ENCODE results near the gene DAP3. TPM values are rescaled to one million over a fixed set of nuclear protein-coding genes. Genes with fewer than 3 reads are reported as not detected.

The DAP3 gene
- total and polyA plus RNA-seq, 9 of the 15 experiments (the other 6 are each of a cell fraction or from before 2014, with no cell fraction given) = 155 to 484 (median 298) TPM

- Histone ChIP-seq H3K9me1 (ENCODE audit: control insufficient read depth, insufficient read depth, low read length) (no peaks in the 10 kb centered on the region), H3K27me3 (ENCODE audit: control insufficient read depth in 2 of 2, insufficient read depth in 2 of 2, low read length in 2 of 2) (no peaks in the 10 kb centered on the region), H3K4me1 (replicated peaks in 1 of 2; ENCODE audit: control insufficient read depth in 2 of 2, insufficient read depth in 2 of 2, low read length in 2 of 2) (peaks cover 18 to 37% of the 10 kb centered on the region in 2 experiments; a peak in 4 of 5 replicates), H4K20me1 (replicated peaks; ENCODE audit: control insufficient read depth, insufficient read depth, low read length) (no peaks in the 10 kb centered on the region), H3K9ac (ENCODE audit: insufficient read depth in 1 of 2, low read depth in 2 of 2, low read length in 2 of 2) (no peak overlapping the region), H3K9me3 (replicated peaks; ENCODE audit: control insufficient read depth, insufficient read depth, low read depth, low read length) (peaks cover 24% of the 10 kb centered on the region), H3K4me2 (ENCODE audit: insufficient read depth, low read length) (no peak overlapping the region), H3K27ac (ENCODE audit: extremely low read depth, low read depth, low read length) (no peak overlapping the region), H3K79me2 (ENCODE audit: control insufficient read depth, insufficient read depth, low read length) (peaks cover 97% of the 10 kb centered on the region), H2AFZ (ENCODE audit: low read depth, low read length) (no peak overlapping the region), H3K36me3 (ENCODE audit: control insufficient read depth, insufficient read depth, low read length) (peaks cover 61% of the 10 kb centered on the region), H3K4me3 (no peak overlapping the region)
- WGBS (ENCODE audit: insufficient coverage, low coverage, missing lambda C conversion rate) = 100% methylated on average over 3 of the region's 3 CpGs
- no TSS peak for BruUV-seq (replicated peaks)
- FAIRE-seq = no peak
- in situ Hi-C loops (cut with MboI) (no loop called here), intact Hi-C loops (cut with micrococcal nuclease) (no loop called here)
- no peak for DNase-seq (ENCODE audit: extremely low read depth in 1 of 4, low spot score in 3 of 4)
- CTCF ChIA-PET (ENCODE audit: low intra/inter-chr PET ratio) = no interaction called here
- ATAC-seq = no peak
- POLR2A ChIA-PET = interaction anchor here (0.6 kb wide), 1 partner anchor 632 kb away, joined by 4 read pairs; the partner anchor contains the start of gene EFNA4
- no peak for TF ChIP-seq ZNF76 (CRISPR knock-in tag; IDR thresholded peaks at IDR 0.05; ENCODE audit: borderline replicate concordance)
- TF ChIP-seq CHD4 (IDR thresholded peaks at IDR 0.05; ENCODE audit: insufficient read depth, insufficient replicate concordance, low read depth, low read length, poor library complexity, severe bottlenecking) = no peak
- no peak for TF ChIP-seq PATZ1 (CRISPR knock-in tag; IDR thresholded peaks at IDR 0.05; ENCODE audit: borderline replicate concordance)
- no peak for TF ChIP-seq ATF3 (IDR thresholded peaks at IDR 0.05)
- no peak for TF ChIP-seq ATF3 (CRISPR knock-in tag; conservative IDR thresholded peaks at IDR 0.05)
- no peak for TF ChIP-seq ZKSCAN1 (IDR thresholded peaks at IDR 0.05; ENCODE audit: low read depth, low read length)
- TF ChIP-seq PTBP1 (IDR thresholded peaks at IDR 0.05; ENCODE audit: low read depth, low read length) = no peak
- no peak for TF ChIP-seq CHD1 (IDR thresholded peaks at IDR 0.05; ENCODE audit: low read length)
- TF ChIP-seq SMARCE1 (IDR thresholded peaks at IDR 0.05) = no peak
- TF ChIP-seq DEAF1 (CRISPR knock-in tag; IDR thresholded peaks at IDR 0.05) = no peak
- no peak for TF ChIP-seq SMARCA4 (IDR thresholded peaks at IDR 0.05)
- TF ChIP-seq ZNF695 (CRISPR knock-in tag; IDR thresholded peaks at IDR 0.05) = no peak
- TF ChIP-seq HMGXB4 (CRISPR knock-in tag; IDR thresholded peaks at IDR 0.05) = no peak
- TF ChIP-seq E2F1 (CRISPR knock-in tag; IDR thresholded peaks at IDR 0.05) = no peak
- TF ChIP-seq TAF9B (IDR thresholded peaks at IDR 0.05; ENCODE audit: partially characterized antibody) = no peak
Observed at GRCh38 chr1:155695608-155696007, 6.7 kb downstream of the DAP3 start.
